SK-N-SH (cell line): ENCODE measurements around the gene FFAR3. TPM values are rescaled to one million over a fixed set of nuclear protein-coding genes. Genes with fewer than 3 reads are reported as not detected.
"Not testable (repeated sequence)": the region's sequence is repeated elsewhere in the genome, so short reads cannot be mapped to it uniquely, and the experiment has no call there.

ENCODE experiments used
- CTCF ChIA-PET: fragments of 300-600, 350-600 bp; formaldehyde crosslinking; extraction: SDS; loops from one replicate; lab custom pipeline; 2021; lab: Yijun Ruan, JAX
- POLR2A ChIA-PET: fragments of 350-600 bp; sonication (Branson Sonifier 250); formaldehyde crosslinking; extraction: SDS; loops from one replicate; lab custom pipeline; 2020; ENCODE audit warnings: antibody characterized with exemption, inconsistent platforms; lab: Yijun Ruan, JAX
- DNase-seq: peaks from one replicate; pipeline ENCODE4 v3.0.0; 2012
- H2AFZ ChIP-seq: fragments of 200-600 bp; sonication (generic); 2 replicates; pipeline ENCODE4 v1.8.1; 2016; ENCODE audit warnings: antibody characterized with exemption, mild to moderate bottlenecking, low read depth
- H3F3A ChIP-seq: fragments of 200-600 bp; sonication (generic); replicated peaks from 2 replicates; pipeline ENCODE3; 2016; ENCODE audit warnings: antibody characterized with exemption, mild to moderate bottlenecking; ENCODE audit not compliant: insufficient read depth
- H3K27ac ChIP-seq, 2 experiments: fragments of 200-500 bp in 1 of 2; fragments of 200-600 bp in 1 of 2; sonication (Bioruptor generic) in 1 of 2; sonication (generic), shearing (Covaris generic) in 1 of 2; 2 replicates each; pipeline versions ENCODE4 v1.5.1 to v1.6.1; 2014 to 2016; ENCODE audit warnings: low read depth in 2 of 2, inconsistent platforms in 1 of 2, low read length in 1 of 2, mild to moderate bottlenecking in 1 of 2, mixed read lengths in 1 of 2
- H3K27me3 ChIP-seq: fragments of 200-600 bp; sonication (generic), shearing (Covaris generic); 2 replicates; pipeline ENCODE4 v1.6.1; 2016; ENCODE audit warnings: mixed run types; ENCODE audit not compliant: insufficient read depth
- H3K36me3 ChIP-seq, 2 experiments: fragments of 200-500 bp in 1 of 2; fragments of 200-600 bp in 1 of 2; sonication (Bioruptor generic) in 1 of 2; sonication (generic) in 1 of 2; replicated peaks in 1 of 2; 2 replicates each; pipeline versions ENCODE3 to v1.5.1; 2014 to 2016; ENCODE audit warnings: low read length in 1 of 2, mild to moderate bottlenecking in 1 of 2; ENCODE audit not compliant: insufficient read depth in 2 of 2, control insufficient read depth in 1 of 2
- H3K4me1 ChIP-seq, 2 experiments: fragments of 200-500 bp in 1 of 2; fragments of 200-600 bp in 1 of 2; sonication (Bioruptor generic) in 1 of 2; sonication (generic), shearing (Covaris generic) in 1 of 2; 2 replicates each; pipeline versions ENCODE4 v1.5.1 to v1.6.1; 2014 to 2016; ENCODE audit warnings: low read depth in 1 of 2, low read length in 1 of 2, mixed run types in 1 of 2; ENCODE audit not compliant: insufficient read depth in 2 of 2, control insufficient read depth in 1 of 2
- H3K4me2 ChIP-seq: fragments of 200-600 bp; sonication (generic), shearing (Covaris generic); 2 replicates; pipeline ENCODE4 v1.6.1; 2017; ENCODE audit warnings: mixed run types
- H3K4me3 ChIP-seq, 2 experiments: fragments of 200-500 bp in 1 of 2; fragments of 200-600 bp in 1 of 2; sonication (Bioruptor generic) in 1 of 2; sonication (generic), shearing (Covaris generic) in 1 of 2; 2 replicates each; pipeline versions ENCODE4 v1.5.1 to v1.8.1; 2014 to 2016; ENCODE audit warnings: low read depth in 2 of 2, inconsistent platforms in 1 of 2, low read length in 1 of 2, mild to moderate bottlenecking in 1 of 2, mixed read lengths in 1 of 2, moderate library complexity in 1 of 2
- H3K79me2 ChIP-seq: fragments of 200-600 bp; sonication (generic); 2 replicates; pipeline ENCODE4 v1.8.1; 2017; ENCODE audit warnings: mild to moderate bottlenecking; ENCODE audit not compliant: insufficient read depth
- H3K9ac ChIP-seq: fragments of 200-600 bp; sonication (generic); 2 replicates; pipeline ENCODE4 v1.6.1; 2017; ENCODE audit warnings: mixed run types
- H3K9me2 ChIP-seq: fragments of 200-600 bp; sonication (generic); 2 replicates; pipeline ENCODE4 v1.6.1; 2017; ENCODE audit warnings: mixed run types
- H3K9me3 ChIP-seq: fragments of 200-600 bp; sonication (generic); 2 replicates; pipeline ENCODE4 v1.6.1; 2017; ENCODE audit warnings: mixed run types, mild to moderate bottlenecking, moderate library complexity
- H4K20me1 ChIP-seq: fragments of 200-600 bp; sonication (generic); 2 replicates; pipeline ENCODE4 v1.6.1; 2017; ENCODE audit warnings: mild to moderate bottlenecking, mixed run types; ENCODE audit not compliant: insufficient read depth
- CHD2 ChIP-seq: fragments of 150-350 bp; IDR thresholded peaks from 2 replicates; pipeline ENCODE4 v1.6.1; 2018; ENCODE audit warnings: low read length; ENCODE audit not compliant: partially characterized antibody
- ELF1 ChIP-seq: IDR thresholded peaks from 2 replicates; pipeline ENCODE4 v1.4.0; 2012
- FOSL2 ChIP-seq: IDR thresholded peaks from 2 replicates; pipeline ENCODE4 v1.4.0; 2012; ENCODE audit warnings: low read depth, mild to moderate bottlenecking, moderate library complexity, borderline replicate concordance
- FOXJ3 ChIP-seq: sonication (generic); formaldehyde crosslinking; IDR thresholded peaks from 2 replicates; pipeline ENCODE4 v1.5.1; 2020; ENCODE audit warnings: mild to moderate bottlenecking, missing genetic modification reagents
- FOXM1 ChIP-seq: IDR thresholded peaks from 2 replicates; pipeline ENCODE4 v1.4.0; 2012; ENCODE audit warnings: low read depth, mild to moderate bottlenecking
- GATA2 ChIP-seq: sonication (generic); formaldehyde crosslinking; IDR thresholded peaks from 2 replicates; pipeline ENCODE4 v1.5.0; 2020; ENCODE audit warnings: mild to moderate bottlenecking, missing genetic modification reagents
- JUND ChIP-seq: IDR thresholded peaks from 2 replicates; pipeline ENCODE4 v1.4.0; 2012
- MXI1 ChIP-seq: IDR thresholded peaks from 2 replicates; pipeline ENCODE4 v1.6.1; 2012; ENCODE audit warnings: mild to moderate bottlenecking, low read depth, low read length, improper control_type of control experiment
- NFIC ChIP-seq: IDR thresholded peaks from 2 replicates; pipeline ENCODE4 v1.4.0; 2012; ENCODE audit warnings: borderline replicate concordance
- POLR2AphosphoS5 ChIP-seq: IDR thresholded peaks from 2 replicates; pipeline ENCODE4 v1.6.1; 2012; ENCODE audit warnings: low read depth, low read length
- RFX5 ChIP-seq: IDR thresholded peaks from 2 replicates; pipeline ENCODE4 v1.6.1; 2012; ENCODE audit warnings: mild to moderate bottlenecking, improper control_type of control experiment, low read length
- RXRA ChIP-seq: IDR thresholded peaks from 2 replicates; pipeline ENCODE4 v1.4.0; 2012; ENCODE audit warnings: low read depth, mild to moderate bottlenecking, borderline replicate concordance
- SIN3A ChIP-seq: IDR thresholded peaks from 2 replicates; pipeline ENCODE4 v1.6.1; 2012; ENCODE audit warnings: low read depth, mild to moderate bottlenecking, low read length, moderate library complexity, borderline replicate concordance
- SMC3 ChIP-seq: IDR thresholded peaks from 2 replicates; pipeline ENCODE4 v1.6.1; 2012; ENCODE audit warnings: low read depth, low read length, improper control_type of control experiment
- TAF1 ChIP-seq: IDR thresholded peaks from 2 replicates; pipeline ENCODE4 v1.6.1; 2012; ENCODE audit warnings: low read depth, mild to moderate bottlenecking, low read length, moderate library complexity, borderline replicate concordance
- TCF12 ChIP-seq: IDR thresholded peaks from 2 replicates; pipeline ENCODE4 v1.4.0; 2012
- TEAD4 ChIP-seq: IDR thresholded peaks from 2 replicates; pipeline ENCODE4 v1.4.0; 2012; ENCODE audit warnings: mild to moderate bottlenecking, borderline replicate concordance; ENCODE audit not compliant: insufficient read depth
- WGBS: methylation state at CpG from one replicate; pipeline ENCODE4 v1.1.6; 2017; ENCODE audit warnings: low lambda C conversion rate; 5-methylcytosine and 5-hydroxymethylcytosine counted together
- polyA plus RNA-seq, 3 experiments: library from polyadenylated mRNA; depleted of rRNA; stranded (reverse); fragments of >200 nt; gene quantifications; 2 replicates each; pipeline ENCODE4 v1.2.3, GENCODE V29; 2012
- TF ChIP-seq, protein P1 (sequence below): IDR thresholded peaks from 2 replicates; pipeline ENCODE4 v1.4.0; 2012; ENCODE audit warnings: low read depth, borderline replicate concordance
- TF ChIP-seq, protein P2 (sequence below): IDR thresholded peaks from 2 replicates; pipeline ENCODE4 v1.6.1; 2012; ENCODE audit warnings: mild to moderate bottlenecking, low read depth, low read length, moderate library complexity

Gene FFAR3
- polyA plus RNA-seq, 1 of the 3 experiments (the other 2 are of a cell fraction), result not detected

DNA sequence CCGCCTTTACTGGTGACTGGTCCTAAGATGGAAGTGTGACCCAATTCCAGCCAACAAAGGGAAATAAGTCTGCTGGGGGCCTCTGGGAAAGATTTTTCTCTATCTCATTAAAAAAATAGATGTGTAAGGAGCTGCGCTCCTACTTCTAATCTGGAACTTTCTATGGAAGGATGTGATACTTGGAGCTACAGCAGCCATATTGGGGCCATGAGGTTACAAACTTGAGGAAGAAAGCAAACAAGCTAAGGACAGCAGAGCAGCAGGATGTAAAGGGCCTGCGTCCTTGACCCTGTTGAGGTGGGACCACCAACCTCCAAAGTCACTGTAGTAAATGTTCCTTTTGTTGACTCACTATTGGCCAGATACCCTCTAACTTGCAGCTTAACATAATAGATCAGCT lies 20.1 kb downstream of the FFAR3 start:
- no peaks in the 10 kb centered on the region for H3K36me3 ChIP-seq
- no peaks in the 10 kb centered on the region for H3K4me1 ChIP-seq
- ChIA-PET CTCF (interaction anchor here (1.0 to 1.2 kb wide), 2 partner anchors 26 to 33 kb away, joined by 3 to 5 read pairs; no protein-coding TSS in a partner anchor), POLR2A (no interaction called here)
- H2AFZ ChIP-seq, result no peak overlapping the region
- no peaks in the 10 kb centered on the region for H3K9me2 ChIP-seq
- no peak for TF ChIP-seq RXRA
- no peak for TF ChIP-seq RFX5
- no peak for TF ChIP-seq FOXJ3
- no peak for TF ChIP-seq SMC3
- no peak for TF ChIP-seq TCF12
- TF ChIP-seq, protein P1, sequence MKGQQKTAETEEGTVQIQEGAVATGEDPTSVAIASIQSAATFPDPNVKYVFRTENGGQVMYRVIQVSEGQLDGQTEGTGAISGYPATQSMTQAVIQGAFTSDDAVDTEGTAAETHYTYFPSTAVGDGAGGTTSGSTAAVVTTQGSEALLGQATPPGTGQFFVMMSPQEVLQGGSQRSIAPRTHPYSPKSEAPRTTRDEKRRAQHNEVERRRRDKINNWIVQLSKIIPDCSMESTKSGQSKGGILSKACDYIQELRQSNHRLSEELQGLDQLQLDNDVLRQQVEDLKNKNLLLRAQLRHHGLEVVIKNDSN, result no peak
- TF ChIP-seq FOSL2, result no peak
- TF ChIP-seq SIN3A, result no peak
- no peak for TF ChIP-seq POLR2AphosphoS5
- no peak for DNase-seq
- no peaks in the 10 kb centered on the region for H3K79me2 ChIP-seq
- H3K4me2 ChIP-seq, result no peak overlapping the region
- H3K9me3 ChIP-seq, result no peaks in the 10 kb centered on the region
- 23% methylated on average over 3 of the region's 3 CpGs for WGBS
- peaks cover 22% of the 10 kb centered on the region; the same call in 1 of the 2 replicates for H3K27me3 ChIP-seq
- no peaks in the 10 kb centered on the region for H4K20me1 ChIP-seq
- no peak overlapping the region for H3K4me3 ChIP-seq
- no peak overlapping the region for H3K9ac ChIP-seq
- no peak overlapping the region for H3K27ac ChIP-seq
- H3F3A ChIP-seq, result no peaks in the 10 kb centered on the region

DNA sequence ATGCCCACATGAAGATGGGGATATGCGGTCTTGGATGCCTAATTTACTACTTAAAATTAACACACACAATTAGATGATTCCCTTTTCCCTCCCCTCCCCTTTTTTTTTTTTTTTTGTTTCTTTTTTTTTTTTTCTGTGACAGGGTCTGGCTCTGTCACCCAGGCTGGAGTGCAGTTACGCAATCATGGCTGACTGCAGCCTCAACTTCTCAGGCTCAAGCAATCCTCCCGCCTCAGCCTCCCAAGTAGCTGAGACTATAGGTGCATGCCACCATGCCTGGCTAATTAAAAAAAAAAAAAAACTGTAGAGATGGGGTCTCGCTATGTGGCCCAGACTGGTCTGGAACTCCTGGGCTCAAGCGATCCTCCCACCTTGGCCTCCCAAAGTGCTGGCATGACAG lies 21.3 kb downstream of the FFAR3 start:
- H3F3A ChIP-seq, H3K9ac ChIP-seq, POLR2A ChIA-PET, H3K9me3 ChIP-seq, H4K20me1 ChIP-seq, H3K9me2 ChIP-seq, H3K27ac ChIP-seq, H3K36me3 ChIP-seq, H3K4me2 ChIP-seq, DNase-seq, H3K4me3 ChIP-seq, H3K4me1 ChIP-seq, H3K79me2 ChIP-seq, H2AFZ ChIP-seq: not testable (repeated sequence)
- CTCF ChIA-PET, result interaction anchor here (1.2 kb wide), 1 partner anchor 34 kb away, joined by 5 read pairs; no protein-coding TSS in a partner anchor
- peaks cover 17% of the 10 kb centered on the region; the same call in 1 of the 2 replicates for H3K27me3 ChIP-seq
- WGBS, result 31% methylated on average over 5 of the region's 5 CpGs

DNA sequence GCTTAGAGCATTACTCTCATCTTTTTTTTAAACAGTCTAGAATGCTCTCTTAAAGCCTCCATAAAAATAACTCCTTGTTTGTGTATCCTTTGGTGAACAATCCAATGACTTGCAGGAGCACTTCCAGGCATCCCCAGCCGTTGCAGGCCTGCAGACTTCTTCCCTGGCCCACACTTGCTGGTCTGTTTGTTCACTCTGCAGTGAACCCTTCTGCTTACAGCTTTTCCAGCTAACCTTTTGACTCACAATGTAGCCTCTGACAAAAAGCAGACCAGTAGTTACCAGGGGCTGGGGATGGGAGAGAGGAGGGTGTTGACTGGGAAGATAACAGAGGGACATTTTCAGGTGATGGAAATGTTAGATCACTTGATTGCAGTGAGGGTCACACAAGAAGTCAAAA lies 21.7 kb downstream of the FFAR3 start:
- Histone ChIP-seq H3K27ac (no peak overlapping the region), H3K9me2 (no peaks in the 10 kb centered on the region), H2AFZ (no peak overlapping the region), H3K27me3 (peaks cover 17% of the 10 kb centered on the region; the same call in 1 of the 2 replicates), H3K9me3 (no peaks in the 10 kb centered on the region), H3K9ac (no peak overlapping the region), H4K20me1 (no peaks in the 10 kb centered on the region), H3K4me3 (no peak overlapping the region), H3K36me3 (no peaks in the 10 kb centered on the region), H3K79me2 (no peaks in the 10 kb centered on the region), H3F3A (no peaks in the 10 kb centered on the region), H3K4me2 (no peak overlapping the region), H3K4me1 (no peaks in the 10 kb centered on the region)
- no peak for DNase-seq
- ChIA-PET POLR2A (no interaction called here), CTCF (no interaction called here)
- 0% methylated on average over 1 of the region's 1 CpG for WGBS
- TF ChIP-seq RFX5 (no peak), MXI1 (no peak), FOXM1 (no peak), JUND (no peak), GATA2 (CRISPR knock-in tag) (no peak), TEAD4 (no peak), TAF1 (no peak), NFIC (no peak), CHD2 (no peak), RXRA (no peak), ELF1 (no peak), SIN3A (no peak)
- TF ChIP-seq, protein P2, sequence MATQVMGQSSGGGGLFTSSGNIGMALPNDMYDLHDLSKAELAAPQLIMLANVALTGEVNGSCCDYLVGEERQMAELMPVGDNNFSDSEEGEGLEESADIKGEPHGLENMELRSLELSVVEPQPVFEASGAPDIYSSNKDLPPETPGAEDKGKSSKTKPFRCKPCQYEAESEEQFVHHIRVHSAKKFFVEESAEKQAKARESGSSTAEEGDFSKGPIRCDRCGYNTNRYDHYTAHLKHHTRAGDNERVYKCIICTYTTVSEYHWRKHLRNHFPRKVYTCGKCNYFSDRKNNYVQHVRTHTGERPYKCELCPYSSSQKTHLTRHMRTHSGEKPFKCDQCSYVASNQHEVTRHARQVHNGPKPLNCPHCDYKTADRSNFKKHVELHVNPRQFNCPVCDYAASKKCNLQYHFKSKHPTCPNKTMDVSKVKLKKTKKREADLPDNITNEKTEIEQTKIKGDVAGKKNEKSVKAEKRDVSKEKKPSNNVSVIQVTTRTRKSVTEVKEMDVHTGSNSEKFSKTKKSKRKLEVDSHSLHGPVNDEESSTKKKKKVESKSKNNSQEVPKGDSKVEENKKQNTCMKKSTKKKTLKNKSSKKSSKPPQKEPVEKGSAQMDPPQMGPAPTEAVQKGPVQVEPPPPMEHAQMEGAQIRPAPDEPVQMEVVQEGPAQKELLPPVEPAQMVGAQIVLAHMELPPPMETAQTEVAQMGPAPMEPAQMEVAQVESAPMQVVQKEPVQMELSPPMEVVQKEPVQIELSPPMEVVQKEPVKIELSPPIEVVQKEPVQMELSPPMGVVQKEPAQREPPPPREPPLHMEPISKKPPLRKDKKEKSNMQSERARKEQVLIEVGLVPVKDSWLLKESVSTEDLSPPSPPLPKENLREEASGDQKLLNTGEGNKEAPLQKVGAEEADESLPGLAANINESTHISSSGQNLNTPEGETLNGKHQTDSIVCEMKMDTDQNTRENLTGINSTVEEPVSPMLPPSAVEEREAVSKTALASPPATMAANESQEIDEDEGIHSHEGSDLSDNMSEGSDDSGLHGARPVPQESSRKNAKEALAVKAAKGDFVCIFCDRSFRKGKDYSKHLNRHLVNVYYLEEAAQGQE, result no peak
